Neural progenitor cell (in vitro differentiated cells): ENCODE measurements around the gene TMPRSS6.

ENCODE experiments used
- CTCF ChIP-seq: fragments of 200-600 bp; sonication (generic); IDR thresholded peaks from 2 replicates; pipeline ENCODE4 v1.5.1; 2017; ENCODE audit warnings: antibody characterized with exemption, mild to moderate bottlenecking
- EZH2phosphoT487 ChIP-seq: fragments of 200-600 bp; sonication (generic); IDR thresholded peaks from 2 replicates; pipeline ENCODE4 v1.6.1; 2017; ENCODE audit warnings: antibody characterized with exemption

GRCh38 chr22:37146507-37147180 is 37.1 kb upstream of the TMPRSS6 start:
- TF ChIP-seq EZH2phosphoT487 (no peak), CTCF (no peak)
